Fibroblast of lung (primary cell): ENCODE data around the gene C10orf62.

Experiments
- EZH2 ChIP-seq: IDR thresholded peaks from 2 replicates; pipeline ENCODE4 v1.5.1; 2012; ENCODE audit warnings: low read length, control low read depth, mild to moderate bottlenecking; ENCODE audit errors: missing control alignments
- TF ChIP-seq, protein P1 (sequence below), 2 donors: IDR thresholded peaks in 1 of 2; conservative IDR thresholded peaks in 1 of 2; 1 replicate in 1 of 2; 2 replicates in 1 of 2; pipeline ENCODE4 v1.5.1; 2011 to 2012; ENCODE audit warnings: low read length in 2 of 2, control low read depth in 1 of 2, inconsistent platforms in 1 of 2, low read depth in 1 of 2, mild to moderate bottlenecking in 1 of 2

DNA sequence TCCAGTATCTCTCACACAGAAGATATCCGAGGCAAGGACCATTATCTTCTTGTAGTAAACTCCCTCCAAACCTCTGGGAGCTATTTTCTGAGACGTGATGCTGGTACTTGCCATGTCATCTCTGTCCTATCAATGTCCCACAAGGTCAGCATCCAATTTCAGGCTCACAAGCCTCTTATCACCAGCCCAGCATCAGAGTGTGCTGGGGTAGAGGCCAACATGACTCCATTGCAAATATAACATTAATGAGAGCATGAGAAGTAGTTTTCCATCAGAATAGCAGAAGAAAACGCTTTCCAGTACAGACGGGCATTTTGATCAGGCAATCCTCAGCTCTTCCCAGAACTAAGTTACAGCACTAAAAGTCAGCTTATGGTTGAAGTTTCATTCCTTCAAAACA, 38.2 kb downstream of the C10orf62 start:
- TF ChIP-seq, protein P1, sequence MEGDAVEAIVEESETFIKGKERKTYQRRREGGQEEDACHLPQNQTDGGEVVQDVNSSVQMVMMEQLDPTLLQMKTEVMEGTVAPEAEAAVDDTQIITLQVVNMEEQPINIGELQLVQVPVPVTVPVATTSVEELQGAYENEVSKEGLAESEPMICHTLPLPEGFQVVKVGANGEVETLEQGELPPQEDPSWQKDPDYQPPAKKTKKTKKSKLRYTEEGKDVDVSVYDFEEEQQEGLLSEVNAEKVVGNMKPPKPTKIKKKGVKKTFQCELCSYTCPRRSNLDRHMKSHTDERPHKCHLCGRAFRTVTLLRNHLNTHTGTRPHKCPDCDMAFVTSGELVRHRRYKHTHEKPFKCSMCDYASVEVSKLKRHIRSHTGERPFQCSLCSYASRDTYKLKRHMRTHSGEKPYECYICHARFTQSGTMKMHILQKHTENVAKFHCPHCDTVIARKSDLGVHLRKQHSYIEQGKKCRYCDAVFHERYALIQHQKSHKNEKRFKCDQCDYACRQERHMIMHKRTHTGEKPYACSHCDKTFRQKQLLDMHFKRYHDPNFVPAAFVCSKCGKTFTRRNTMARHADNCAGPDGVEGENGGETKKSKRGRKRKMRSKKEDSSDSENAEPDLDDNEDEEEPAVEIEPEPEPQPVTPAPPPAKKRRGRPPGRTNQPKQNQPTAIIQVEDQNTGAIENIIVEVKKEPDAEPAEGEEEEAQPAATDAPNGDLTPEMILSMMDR (conservative IDR thresholded peaks at IDR 0.05 in 1 of 2, IDR thresholded peaks at IDR 0.05 in 1 of 2; ENCODE audit: low read depth in 1 of 2, low read length in 2 of 2) = no peak
- no peak for TF ChIP-seq EZH2
